Stomach (tissue), 4 donors: ENCODE data around the gene DENND4A.

Experiments
- CTCF ChIP-seq, 7 experiments: fragments of 450-650 bp in 4 of 7; fragments of 200-600 bp in 3 of 7; sonication (generic) in 3 of 7; IDR thresholded peaks; one replicate each; pipeline ENCODE4 v1.5.1; 2016 to 2019; ENCODE audit warnings: antibody characterized with exemption in 7 of 7, control low read depth in 2 of 7, mild to moderate bottlenecking in 1 of 7
- EP300 ChIP-seq: sonication (generic); formaldehyde crosslinking; IDR thresholded peaks from one replicate; pipeline ENCODE4 v1.6.1; 2017; ENCODE audit warnings: antibody characterized with exemption
- POLR2A ChIP-seq, 4 donors: fragments of 450-650 bp; IDR thresholded peaks; one replicate each; pipeline ENCODE4 v1.6.1; 2016; ENCODE audit warnings: antibody characterized with exemption in 4 of 4, control low read depth in 2 of 4, mild to moderate bottlenecking in 1 of 4, moderate library complexity in 1 of 4
- POLR2AphosphoS5 ChIP-seq, 3 donors: sonication (generic); formaldehyde crosslinking; IDR thresholded peaks; one replicate each; pipeline ENCODE4 v1.6.1; 2016; ENCODE audit warnings: antibody characterized with exemption in 3 of 3

- TF ChIP-seq CTCF (IDR thresholded peaks at IDR 0.05) (no peak), POLR2A (IDR thresholded peaks at IDR 0.05) (no peak), POLR2AphosphoS5 (IDR thresholded peaks at IDR 0.05) (no peak), EP300 (no peak)
Measured at GRCh38 chr15:65675551-65675950, 116.5 kb downstream of the DENND4A start.
